ENCODE results near the gene C3orf20. TPM values are rescaled to one million over a fixed set of nuclear protein-coding genes. Genes with fewer than 3 reads are reported as not detected.

C3orf20 gene
- total and polyA plus RNA-seq, 9 of the 15 experiments (the other 6 are each of a cell fraction or from before 2014, with no cell fraction given) = 0.04 TPM; not detected in 8

DNA sequence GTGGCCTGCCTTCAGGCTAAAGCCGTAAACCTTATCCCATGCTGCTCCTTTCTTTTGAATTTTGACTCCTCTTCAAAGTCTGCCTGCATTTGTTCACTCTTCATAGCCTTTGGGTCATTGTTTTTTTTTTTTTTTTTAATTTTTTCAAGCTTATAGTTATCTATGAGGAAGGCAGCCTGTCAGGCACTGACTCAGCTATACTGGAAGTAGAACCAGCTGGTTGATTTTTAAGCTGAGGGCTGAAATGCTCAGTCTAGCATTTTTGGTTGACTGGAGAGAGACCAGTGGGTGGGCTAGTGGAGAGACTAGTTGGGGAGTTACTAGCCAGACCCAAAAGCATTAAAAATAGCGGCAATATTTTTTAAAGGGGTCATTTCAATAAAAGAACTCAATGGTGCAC lies 44.1 kb downstream of the C3orf20 start:
- in situ Hi-C loops (cut with MboI) = no loop called here
- ATAC-seq (no peak), FAIRE-seq (no peak), DNase-seq (ENCODE audit: extremely low read depth in 1 of 4, low spot score in 3 of 4) (no peak)
- no peaks in the 10 kb centered on the region for H3K79me2 ChIP-seq (ENCODE audit: control insufficient read depth, insufficient read depth, low read length)
- 0% methylated on average over 2 of the region's 2 CpGs for WGBS (ENCODE audit: insufficient coverage, low coverage, missing lambda C conversion rate)
- no peaks in the 10 kb centered on the region for H3K4me1 ChIP-seq (replicated peaks in 1 of 2; ENCODE audit: control insufficient read depth in 2 of 2, insufficient read depth in 2 of 2, low read length in 2 of 2)
- no peak overlapping the region for H3K4me2 ChIP-seq (ENCODE audit: insufficient read depth, low read length)
- H4K20me1 ChIP-seq (replicated peaks; ENCODE audit: control insufficient read depth, insufficient read depth, low read length) = no peaks in the 10 kb centered on the region
- H3K9me1 ChIP-seq (ENCODE audit: control insufficient read depth, insufficient read depth, low read length) = no peaks in the 10 kb centered on the region
- no peak overlapping the region for H2AFZ ChIP-seq (ENCODE audit: low read depth, low read length)
- H3K4me3 ChIP-seq = no peak overlapping the region
- no peaks in the 10 kb centered on the region for H3K36me3 ChIP-seq (ENCODE audit: control insufficient read depth, insufficient read depth, low read length)
- intact Hi-C loops (cut with micrococcal nuclease) = no loop called here
- H3K9me3 ChIP-seq (replicated peaks; ENCODE audit: control insufficient read depth, insufficient read depth, low read depth, low read length) = no peaks in the 10 kb centered on the region
- CTCF ChIA-PET (ENCODE audit: low intra/inter-chr PET ratio) = no interaction called here
- H3K9ac ChIP-seq (ENCODE audit: insufficient read depth in 1 of 2, low read depth in 2 of 2, low read length in 2 of 2) = no peak overlapping the region
- H3K27me3 ChIP-seq (ENCODE audit: control insufficient read depth in 2 of 2, insufficient read depth in 2 of 2, low read length in 2 of 2) = peaks cover under 1 to 17% of the 10 kb centered on the region in 2 experiments; a peak in 4 of 5 replicates
- no TSS peak for BruUV-seq (replicated peaks)
- H3K27ac ChIP-seq (ENCODE audit: extremely low read depth, low read depth, low read length) = no peak overlapping the region
- POLR2A ChIA-PET = no interaction called here
- no peak for TF ChIP-seq SMC3 (conservative IDR thresholded peaks at IDR 0.05; ENCODE audit: insufficient read depth, low read depth, low read length)
- no peak for TF ChIP-seq CREBBP (IDR thresholded peaks at IDR 0.05; ENCODE audit: low read depth, low read length)
- TF ChIP-seq MAFG (tag; conservative IDR thresholded peaks at IDR 0.05) = peak; percentile 53
- TF ChIP-seq, protein P1, sequence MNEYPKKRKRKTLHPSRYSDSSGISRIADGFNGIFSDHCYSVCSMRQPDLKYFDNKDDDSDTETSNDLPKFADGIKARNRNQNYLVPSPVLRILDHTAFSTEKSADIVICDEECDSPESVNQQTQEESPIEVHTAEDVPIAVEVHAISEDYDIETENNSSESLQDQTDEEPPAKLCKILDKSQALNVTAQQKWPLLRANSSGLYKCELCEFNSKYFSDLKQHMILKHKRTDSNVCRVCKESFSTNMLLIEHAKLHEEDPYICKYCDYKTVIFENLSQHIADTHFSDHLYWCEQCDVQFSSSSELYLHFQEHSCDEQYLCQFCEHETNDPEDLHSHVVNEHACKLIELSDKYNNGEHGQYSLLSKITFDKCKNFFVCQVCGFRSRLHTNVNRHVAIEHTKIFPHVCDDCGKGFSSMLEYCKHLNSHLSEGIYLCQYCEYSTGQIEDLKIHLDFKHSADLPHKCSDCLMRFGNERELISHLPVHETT (CRISPR knock-in tag; conservative IDR thresholded peaks at IDR 0.05 in 1 of 2, IDR thresholded peaks at IDR 0.05 in 1 of 2) = 0 out of 4 replicates have a peak, but pooled peaks of 1 of the 2 experiments have one; percentile 29
- 0 out of 2 replicates have a peak, but pooled peaks have one; percentile 11 for TF ChIP-seq NFE2 (IDR thresholded peaks at IDR 0.05; ENCODE audit: low read depth)
- TF ChIP-seq ZKSCAN8 (CRISPR knock-in tag; IDR thresholded peaks at IDR 0.05) = 0 out of 2 replicates have a peak, but pooled peaks have one; percentile 25
- peak; percentile 56 for TF ChIP-seq ZNF316 (IDR thresholded peaks at IDR 0.05)
- TF ChIP-seq ZNF766 (CRISPR knock-in tag; conservative IDR thresholded peaks at IDR 0.05) = no peak
- TF ChIP-seq BACH1 (tag; IDR thresholded peaks at IDR 0.05) = no peak
- TF ChIP-seq, protein P2, sequence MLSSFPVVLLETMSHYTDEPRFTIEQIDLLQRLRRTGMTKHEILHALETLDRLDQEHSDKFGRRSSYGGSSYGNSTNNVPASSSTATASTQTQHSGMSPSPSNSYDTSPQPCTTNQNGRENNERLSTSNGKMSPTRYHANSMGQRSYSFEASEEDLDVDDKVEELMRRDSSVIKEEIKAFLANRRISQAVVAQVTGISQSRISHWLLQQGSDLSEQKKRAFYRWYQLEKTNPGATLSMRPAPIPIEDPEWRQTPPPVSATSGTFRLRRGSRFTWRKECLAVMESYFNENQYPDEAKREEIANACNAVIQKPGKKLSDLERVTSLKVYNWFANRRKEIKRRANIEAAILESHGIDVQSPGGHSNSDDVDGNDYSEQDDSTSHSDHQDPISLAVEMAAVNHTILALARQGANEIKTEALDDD (IDR thresholded peaks at IDR 0.05) = 0 out of 2 replicates have a peak, but pooled peaks have one; percentile 33
- TF ChIP-seq ID3 (CRISPR knock-in tag; IDR thresholded peaks at IDR 0.05) = no peak
- TF ChIP-seq ID3 (tag; IDR thresholded peaks at IDR 0.05) = no peak
- no peak for TF ChIP-seq ZBTB17 (CRISPR knock-in tag; IDR thresholded peaks at IDR 0.05)
- no peak for TF ChIP-seq ZNF436 (CRISPR knock-in tag; IDR thresholded peaks at IDR 0.05)
